HG02588 (cell line): Measurements from ENCODE around the gene NCOA5.

ENCODE experiments used
- ATAC-seq: cut with Tn5 transposase; IDR thresholded peaks from one replicate; pipeline ENCODE4 v1.9.1; 2021; ENCODE audit warnings: mild to moderate bottlenecking, moderate library complexity; ENCODE audit not compliant: unreplicated experiment

Gene NCOA5

DNA sequence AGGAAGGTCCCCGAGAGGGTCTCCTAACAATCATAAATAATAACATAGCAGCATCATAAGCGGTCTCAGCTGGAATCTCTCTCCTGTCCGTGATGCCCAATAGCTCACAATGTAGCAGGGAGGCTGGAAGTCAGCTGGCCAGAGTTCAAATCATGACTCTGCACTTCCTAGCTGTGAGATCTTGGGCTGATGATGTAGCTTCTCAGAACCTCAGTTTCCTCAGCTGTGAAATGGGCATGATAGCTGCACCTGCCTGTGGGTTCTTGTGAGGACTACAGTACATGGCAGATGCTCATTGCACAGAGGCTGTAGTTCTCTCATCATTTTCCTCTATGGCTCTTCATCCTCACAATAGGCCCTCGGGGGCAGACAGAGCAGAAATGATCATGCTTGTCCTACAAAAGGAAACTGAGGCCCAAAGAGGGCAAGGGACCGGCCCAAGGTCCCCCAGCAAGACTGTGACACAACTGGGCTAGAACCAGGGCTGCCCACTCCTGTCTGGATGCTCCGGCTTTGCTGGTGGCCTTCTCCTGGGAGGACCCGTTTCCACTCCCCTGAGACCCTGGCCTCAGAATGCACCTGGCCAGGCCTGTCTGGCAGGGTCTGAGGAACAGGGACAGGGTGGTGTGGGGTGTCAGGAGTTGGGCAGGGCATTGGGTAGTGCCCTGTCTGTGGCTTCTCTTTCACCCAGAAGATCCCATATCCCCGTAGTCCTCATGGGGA, 43.0 kb downstream of the NCOA5 start:
- no peak for ATAC-seq

- ATAC-seq: no peak
These were observed 44.9 kb downstream of the NCOA5 start for GRCh38 chr20:46044896-46045295.

DNA sequence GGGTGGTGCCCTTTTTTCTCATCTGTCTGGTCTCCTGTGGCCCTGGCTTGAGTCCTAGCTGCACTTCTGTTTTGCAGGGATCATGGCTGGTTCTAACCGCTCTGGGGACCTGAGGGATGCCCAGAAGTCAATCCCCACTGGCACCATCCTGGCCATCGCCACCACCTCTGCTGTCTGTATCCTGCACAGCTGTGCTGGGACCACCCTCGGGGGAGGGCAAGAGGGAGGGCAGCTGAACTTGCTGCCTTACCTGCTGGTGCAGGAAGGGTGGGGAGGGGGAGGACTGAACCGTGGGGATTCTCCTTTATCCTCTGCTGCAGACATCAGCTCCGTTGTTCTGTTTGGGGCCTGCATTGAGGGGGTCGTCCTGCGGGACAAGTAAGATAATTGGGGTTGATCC, 46.2 kb downstream of the NCOA5 start:
- no peak for ATAC-seq

GRCh38 chr20:46040902-46041535, 48.7 kb downstream of the NCOA5 start:
- no peak for ATAC-seq

DNA sequence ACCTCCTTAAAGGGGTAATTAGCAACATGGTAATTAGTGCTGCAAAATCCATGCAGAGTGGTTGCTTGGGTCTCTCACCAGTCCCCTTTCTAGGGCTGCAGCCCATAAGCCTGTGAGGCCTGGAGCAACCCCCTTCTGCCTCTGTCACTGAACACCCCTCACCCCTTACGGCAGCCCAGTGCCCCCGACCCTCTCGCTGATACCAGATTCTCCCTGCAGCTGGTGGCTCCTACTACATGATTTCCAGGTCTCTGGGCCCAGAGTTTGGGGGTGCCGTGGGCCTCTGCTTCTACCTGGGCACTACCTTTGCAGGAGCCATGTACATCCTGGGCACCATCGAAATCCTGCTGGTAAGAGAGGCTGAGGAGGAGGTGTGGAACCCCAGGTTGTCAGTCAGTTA, 52.7 kb downstream of the NCOA5 start:
- no peak for ATAC-seq

- ATAC-seq: no peak
These were observed 53.4 kb downstream of the NCOA5 start for GRCh38 chr20:46036370-46036769.

DNA sequence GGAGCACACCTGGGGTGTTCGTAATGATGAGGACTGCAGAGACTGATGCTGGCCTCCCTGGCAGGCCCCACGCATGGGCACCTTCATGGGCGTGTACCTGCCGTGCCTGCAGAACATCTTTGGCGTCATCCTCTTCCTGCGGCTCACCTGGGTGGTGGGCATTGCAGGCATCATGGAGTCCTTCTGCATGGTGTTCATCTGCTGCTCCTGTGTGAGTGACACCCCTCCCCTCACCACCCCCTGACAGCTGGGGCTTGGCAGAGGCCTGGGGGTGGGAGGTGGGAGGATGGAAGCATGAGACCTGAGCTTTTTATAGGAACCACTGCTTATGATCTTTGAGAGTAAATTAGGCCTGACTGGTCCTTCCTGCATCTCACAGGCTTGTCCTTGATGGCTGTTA, 54.0 kb downstream of the NCOA5 start:
- ATAC-seq: no peak

DNA sequence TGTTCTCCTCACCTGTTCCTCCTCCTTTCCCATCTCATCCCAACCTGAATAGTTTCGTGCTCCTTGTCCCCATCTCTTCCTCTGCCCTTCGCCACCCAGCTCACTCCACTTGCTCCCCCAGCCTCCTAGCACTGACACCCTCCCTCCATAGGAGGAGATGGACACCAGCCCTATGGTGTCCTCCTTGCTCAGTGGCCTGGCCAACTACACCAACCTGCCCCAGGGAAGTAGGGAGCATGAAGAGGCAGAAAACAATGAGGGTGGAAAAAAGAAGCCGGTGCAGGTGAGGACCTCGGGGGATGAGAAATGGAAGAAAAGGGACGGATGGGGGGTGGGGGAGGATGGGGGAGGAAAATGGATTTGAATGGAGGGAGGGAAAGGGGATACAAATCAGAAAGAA, 54.5 kb downstream of the NCOA5 start:
- ATAC-seq: no peak

GRCh38 chr20:46034039-46034438, 55.7 kb downstream of the NCOA5 start:
- no peak for ATAC-seq

DNA sequence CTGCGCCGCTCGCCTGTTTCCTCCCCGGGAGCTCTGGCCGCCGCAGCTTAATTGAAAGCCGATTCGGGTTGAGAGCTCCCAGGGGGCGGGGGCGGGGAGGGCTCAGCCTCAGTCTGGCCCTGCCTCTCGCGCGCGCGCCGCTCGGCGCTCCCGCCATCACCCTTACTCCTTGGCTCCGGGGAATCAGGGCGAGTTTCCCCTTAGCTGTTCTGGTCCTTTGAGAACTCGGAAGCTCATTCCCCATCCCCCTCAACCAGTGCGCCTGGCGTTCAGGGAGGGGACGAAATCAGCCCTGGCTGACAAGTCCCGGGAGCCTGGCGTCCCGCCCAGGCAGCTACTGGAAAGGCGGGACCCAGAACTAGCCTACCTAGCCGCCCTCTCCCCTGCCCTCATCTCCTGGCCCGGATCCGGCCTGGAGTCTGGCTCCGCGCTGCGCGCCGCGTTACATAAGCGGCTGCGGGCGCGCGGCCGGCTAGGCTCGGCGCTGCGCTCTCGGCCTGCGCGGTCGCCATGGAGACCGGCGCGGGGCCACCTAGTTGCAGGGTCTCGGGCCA, 58.0 kb downstream of the NCOA5 start:
- no peak for ATAC-seq

DNA sequence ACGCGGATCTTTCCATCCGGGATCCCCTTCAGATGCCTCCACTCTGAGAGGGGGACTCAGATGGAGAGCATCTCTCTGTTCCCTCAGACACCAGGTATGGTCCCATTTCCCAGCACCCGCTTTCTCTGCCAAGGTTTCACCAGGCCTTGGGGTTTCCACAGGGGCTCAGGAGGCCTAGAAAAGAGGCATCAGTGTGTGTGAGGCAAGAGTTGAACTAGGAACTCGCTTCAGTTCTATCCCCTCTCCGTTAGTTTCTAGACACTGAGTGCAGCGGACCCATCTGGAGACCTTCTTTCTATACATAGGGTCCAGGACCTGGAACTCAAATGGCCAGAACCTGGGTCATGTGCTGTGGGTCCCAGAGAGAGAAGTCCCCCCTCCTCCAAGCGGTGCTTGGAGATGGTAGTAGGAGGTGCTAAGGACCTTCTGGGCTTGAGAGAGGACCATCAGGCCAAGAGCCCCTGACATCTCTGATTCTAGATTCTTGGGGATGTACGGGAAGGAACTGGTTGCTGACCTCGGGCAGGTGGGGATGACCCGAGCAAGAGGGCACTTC, 58.7 kb downstream of the NCOA5 start:
- ATAC-seq: no peak

- ATAC-seq: no peak
These were observed 59.3 kb downstream of the NCOA5 start for GRCh38 chr20:46030284-46031013.

DNA sequence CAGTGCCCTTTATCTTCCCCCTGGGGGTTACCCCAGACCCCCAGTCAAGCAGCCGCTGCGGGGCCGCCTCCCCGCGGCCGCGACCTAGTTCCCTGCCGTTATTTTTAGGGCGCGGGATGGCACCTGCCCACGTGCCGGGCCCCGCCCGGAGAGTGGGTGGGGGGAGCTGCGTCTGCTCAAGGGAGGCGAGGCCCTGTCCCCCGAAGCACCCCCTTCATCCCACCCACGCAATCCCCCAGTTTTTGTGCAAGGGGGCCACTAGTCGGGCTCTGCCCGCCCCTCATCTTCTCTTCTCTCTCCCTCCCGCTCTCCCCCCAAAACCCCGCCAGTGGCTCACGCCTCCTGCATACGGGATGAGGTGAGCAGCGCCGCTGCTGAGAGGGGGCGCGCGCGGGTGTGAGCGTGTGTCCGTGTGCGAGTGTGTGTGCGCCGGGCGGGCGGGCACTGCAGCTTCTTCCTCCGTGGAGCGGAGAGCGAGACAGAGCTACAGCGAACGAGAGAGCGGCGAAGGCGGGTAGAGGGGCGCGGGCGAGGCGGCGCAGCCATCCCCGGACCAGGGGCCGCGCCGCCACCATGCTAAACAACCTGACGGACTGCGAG, 60.9 kb downstream of the NCOA5 start, which contains the start of gene SLC12A5:
Gene SLC12A5, plus strand, starts transcription at position 444 of the 600 bp plus-strand sequence. Its CDS starts 130 bp downstream, at position 574.
- ATAC-seq: no peak

- ATAC-seq: no peak
These were observed 61.7 kb downstream of the NCOA5 start for GRCh38 chr20:46028110-46028509.

DNA sequence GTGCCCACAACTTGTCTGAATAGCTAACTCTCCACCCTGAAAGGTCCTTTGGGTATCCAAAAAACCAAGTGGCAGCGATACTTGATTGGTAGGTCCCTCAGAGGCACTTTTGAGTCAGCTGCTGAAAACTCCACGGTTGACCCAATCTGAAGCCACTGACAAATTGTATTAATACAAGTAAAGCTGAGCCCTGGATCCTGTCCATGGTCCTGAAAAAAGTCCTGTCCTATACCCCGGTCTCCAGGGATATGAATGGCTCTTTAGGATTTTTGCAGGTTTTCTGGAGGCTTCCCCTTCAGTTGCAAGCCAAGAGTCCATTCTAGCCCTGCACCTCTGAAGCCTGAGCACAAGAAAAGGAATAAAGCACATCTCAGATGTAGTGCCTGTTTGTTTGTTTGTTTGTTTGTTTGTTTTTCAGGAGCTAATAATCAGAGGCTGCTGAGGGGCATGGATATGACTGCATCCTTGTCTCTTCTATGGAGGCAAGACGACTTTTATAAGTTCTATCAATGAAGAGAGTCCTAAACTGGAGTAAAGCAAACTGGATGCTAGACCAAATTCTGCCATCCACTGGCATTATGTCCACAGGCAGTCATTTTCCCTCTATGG, 62.4 kb downstream of the NCOA5 start:
- no peak for ATAC-seq

GRCh38 chr20:46025376-46025783, 64.4 kb downstream of the NCOA5 start:
- no peak for ATAC-seq

DNA sequence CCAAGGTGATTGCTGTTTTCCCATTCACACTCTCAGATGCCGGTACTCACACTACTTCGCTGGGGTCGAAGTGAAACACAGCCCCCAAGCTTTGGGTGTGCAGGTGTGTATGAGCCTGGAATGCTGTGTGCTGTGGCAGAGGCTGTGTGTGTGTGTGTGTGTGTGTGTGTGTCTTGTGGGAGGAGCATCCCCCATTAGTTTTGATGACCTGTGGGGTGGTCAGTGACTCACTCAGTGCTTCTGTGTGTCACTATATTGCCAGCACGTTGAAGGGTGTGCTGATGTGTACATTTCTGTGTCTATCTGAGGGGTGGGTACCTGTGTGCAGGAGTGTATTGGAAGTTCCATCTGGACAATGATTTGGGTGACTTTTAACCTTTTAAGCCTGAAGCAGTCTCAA, 65.8 kb downstream of the NCOA5 start:
- ATAC-seq: no peak

- no peak for ATAC-seq
These were observed 66.6 kb downstream of the NCOA5 start for GRCh38 chr20:46023148-46023484.

DNA sequence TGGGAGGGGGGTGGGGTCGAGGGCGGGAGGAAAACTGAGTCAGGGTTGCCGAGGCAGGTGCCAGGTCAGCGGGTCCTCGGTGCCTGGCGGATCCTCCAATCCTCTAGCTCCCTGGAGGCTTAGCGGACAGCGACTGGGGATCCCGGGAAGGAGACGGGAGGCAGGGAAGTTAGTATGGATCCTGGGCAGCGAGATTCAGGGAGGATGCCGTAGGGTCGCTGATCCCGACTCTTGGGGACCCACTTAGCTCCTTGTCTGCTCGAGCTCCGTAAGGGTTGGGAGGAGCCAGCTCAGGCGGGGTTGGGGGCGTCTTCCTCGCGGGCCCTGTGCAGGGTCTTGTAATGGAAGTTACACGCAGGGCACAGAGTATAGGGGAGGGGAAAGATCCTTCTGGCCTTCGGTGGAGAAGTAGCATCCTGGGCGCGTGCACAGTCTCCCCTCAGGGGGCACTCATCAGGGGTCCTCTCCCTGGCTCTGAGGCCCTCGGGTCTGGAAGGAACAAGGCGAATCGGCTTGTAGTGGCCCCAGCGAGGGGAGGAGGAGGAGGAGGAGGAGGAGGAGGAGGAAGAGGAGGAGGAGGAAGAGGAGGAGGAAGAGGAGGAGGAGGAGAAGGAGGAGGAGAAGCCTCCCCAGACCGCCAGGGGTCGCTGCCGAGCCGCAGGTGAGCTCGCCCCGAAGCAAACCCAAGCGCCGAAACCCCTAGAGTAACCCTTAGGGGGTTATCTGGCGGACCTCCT, 67.2 kb downstream of the NCOA5 start:
- no peak for ATAC-seq
